HG03565 (cell line): Measurements from ENCODE around the gene TMEM165.

Source experiments
- ATAC-seq: cut with Tn5 transposase; IDR thresholded peaks from one replicate; pipeline ENCODE4 v1.9.1; 2021; ENCODE audit warnings: mild to moderate bottlenecking, moderate library complexity; ENCODE audit not compliant: unreplicated experiment

TMEM165 gene

DNA sequence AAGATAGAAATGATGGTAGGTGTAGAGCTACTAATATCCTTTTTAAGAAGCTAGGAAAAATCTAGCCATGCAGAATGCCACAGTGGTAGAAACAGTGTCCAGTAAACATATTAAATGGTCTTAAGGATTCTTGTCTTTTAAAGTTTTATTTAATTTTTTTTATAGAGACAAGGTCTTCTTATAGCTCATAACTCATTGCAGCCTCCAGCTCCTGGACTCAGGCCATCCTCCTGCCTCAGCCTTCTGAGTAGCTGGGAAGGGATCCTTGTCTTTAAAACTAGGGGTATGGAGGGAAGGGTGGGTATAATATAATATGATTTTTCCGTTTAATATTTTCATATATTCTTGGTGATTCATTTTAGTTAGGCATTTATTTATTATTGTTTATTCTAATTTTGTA lies 3.8 kb downstream of the TMEM165 start:
- no peak for ATAC-seq

- ATAC-seq: no peak
Observed at GRCh38 chr4:55405073-55405472, 9.3 kb downstream of the TMEM165 start.

- ATAC-seq: no peak
Observed at GRCh38 chr4:55406545-55406944, 10.8 kb downstream of the TMEM165 start.

DNA sequence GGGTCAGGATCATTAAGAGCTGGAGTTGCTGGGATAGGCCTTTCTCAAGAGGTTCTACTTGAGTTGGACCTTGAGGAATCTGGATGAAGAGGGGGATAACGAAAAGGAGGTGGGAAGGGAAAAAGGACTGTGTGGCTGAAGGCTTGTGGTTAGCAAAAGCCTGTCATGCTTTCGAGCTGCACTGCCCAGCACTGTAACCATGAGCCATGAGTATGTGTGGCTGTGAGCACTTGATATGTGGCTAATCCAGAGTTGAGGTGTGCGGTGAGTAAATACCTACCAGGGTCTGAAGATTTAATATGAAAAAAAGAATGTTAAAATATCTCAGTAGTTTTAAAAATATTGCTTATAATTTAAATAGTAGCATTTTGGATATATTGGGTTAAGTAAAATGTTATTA lies 11.4 kb downstream of the TMEM165 start:
- ATAC-seq: no peak

DNA sequence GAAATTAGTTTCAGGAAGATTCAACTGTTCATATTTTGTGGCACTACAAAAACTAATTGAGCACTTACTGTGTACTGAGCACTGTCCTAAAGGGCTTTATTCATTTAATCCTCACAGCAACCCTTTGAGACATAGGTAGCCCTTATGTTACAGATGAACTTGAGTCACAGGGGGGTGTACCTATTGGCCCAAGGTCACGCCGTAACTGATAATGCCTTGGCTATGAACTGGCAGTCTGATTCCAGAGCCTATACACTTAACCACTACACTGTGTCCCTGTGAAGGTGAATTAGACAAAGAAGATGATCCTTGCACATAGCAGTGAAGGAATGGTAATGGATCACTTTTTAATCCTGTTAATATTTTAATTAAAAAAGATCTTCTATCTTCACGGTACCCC lies 12.0 kb downstream of the TMEM165 start:
- no peak for ATAC-seq

- ATAC-seq: peak; percentile 67
Observed at GRCh38 chr4:55409468-55410171, 13.9 kb downstream of the TMEM165 start.

DNA sequence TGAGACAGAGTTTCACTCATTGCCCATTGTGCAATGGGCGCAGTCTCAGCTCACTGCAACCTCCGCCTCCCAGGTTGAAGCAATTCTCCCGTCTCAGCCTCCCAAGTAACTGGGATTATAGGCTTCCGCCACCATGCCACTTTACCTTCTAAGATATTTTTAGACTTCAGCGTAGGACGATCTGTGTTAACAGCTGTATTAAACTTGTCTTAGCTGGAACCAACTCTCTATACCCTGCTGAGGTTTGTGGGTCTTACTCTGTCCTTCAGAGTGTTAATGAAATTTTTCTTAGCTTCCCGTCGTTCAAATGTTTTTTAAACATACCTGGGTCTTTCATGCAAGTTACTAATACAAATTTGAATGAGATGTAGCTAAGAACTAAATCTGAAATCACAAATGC lies 14.7 kb downstream of the TMEM165 start:
- no peak for ATAC-seq

DNA sequence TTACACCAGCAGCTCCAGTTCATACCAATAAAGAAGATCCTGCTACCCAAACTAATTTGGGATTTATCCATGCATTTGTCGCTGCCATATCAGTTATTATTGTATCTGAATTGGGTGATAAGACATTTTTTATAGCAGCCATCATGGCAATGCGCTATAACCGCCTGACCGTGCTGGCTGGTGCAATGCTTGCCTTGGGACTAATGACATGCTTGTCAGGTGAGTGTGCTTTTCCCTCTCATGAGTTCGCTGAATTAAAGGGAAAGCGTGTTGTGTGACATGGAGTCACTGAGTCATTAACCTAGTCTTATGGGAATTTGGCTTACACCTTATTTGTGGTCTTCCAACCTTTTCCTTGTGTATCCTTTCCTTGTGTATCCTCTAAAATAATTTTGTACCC lies 15.9 kb downstream of the TMEM165 start:
- no peak for ATAC-seq

GRCh38 chr4:55416176-55416575 lies 20.4 kb downstream of the TMEM165 start:
- ATAC-seq: no peak

DNA sequence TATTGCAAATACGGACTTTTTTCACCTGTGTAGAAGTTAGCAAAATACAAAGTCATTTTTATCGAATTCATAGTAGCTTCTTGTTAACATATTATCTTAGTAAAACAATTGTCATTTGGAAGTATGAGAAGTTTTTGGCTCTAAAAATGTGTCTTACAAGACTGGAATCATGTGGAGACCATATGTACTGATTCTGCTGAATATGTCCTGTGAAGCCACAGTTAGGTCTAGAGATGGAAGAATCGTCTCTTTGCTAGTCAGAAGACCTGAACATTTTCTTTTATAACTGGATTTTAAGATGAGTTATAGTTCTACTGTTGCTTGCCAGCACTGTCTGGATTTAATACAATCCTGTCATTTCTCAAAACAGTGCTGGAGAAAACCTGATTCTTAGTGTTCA lies 29.0 kb downstream of the TMEM165 start:
- no peak for ATAC-seq

DNA sequence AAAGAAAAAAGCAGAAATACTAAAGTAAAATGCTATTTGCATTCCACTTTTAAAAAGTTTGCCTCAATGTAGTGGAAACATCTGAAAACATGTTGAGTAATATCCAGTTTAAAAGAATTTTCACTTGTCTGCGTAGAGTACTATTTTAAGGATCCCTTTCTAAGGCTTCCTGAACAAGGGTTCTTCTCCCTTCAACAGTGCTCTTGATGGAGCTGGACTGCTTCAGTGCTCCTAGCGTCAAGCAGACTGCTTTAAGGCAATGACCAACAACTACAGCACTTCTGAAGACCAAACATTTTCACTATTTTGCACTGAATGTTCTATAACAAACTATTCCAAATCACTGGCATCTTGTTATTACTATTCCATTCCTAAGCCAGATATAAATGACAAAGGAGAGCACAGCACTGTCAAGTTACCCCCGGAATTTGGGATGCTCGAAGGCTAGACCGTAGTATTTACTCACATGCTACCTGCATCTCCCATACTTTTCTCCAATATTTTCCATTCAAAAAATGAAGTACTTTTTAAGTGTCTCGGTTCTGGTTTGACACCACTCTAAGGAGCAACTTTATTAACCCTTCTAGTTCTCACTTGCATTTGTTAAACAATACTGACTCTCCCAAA lies 36.1 kb downstream of the TMEM165 start:
- ATAC-seq: no peak

DNA sequence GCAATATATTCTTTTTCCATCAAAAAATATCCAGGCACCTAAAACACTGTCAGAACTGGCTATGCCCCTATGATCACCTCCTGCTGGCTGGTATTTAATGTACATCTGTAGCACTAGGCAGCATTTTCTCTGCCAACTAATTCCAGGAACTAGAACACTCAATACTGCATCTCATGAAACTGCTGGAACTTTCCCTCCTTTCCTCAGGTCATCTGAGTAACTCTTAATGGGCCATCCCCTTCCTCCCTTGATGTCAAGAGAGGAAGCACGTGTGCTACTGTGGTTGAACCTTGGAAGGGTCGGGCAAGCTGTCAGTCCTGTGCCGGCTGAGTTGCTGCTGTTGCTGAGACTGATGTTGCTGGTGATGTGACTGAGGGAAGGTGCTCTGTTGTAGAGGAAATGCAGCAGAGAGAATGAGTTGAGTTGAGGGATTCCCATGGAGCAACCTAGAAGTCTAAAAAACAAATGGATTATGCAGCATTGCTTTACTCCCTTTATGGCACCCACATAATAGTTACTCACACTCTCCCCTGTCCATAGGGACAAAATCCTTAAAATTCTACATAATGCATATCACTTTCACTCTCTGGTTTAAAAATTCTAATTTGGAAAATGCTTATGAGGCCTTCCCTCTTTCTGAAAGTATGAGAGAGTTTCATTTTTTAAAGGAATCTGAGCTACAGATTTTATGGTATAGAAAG lies 39.5 kb downstream of the TMEM165 start:
- peak; percentile 73 for ATAC-seq

- no peak for ATAC-seq
Observed at GRCh38 chr4:55437356-55437796, 41.6 kb downstream of the TMEM165 start.

GRCh38 chr4:55437823-55438222 lies 42.1 kb downstream of the TMEM165 start:
- no peak for ATAC-seq

DNA sequence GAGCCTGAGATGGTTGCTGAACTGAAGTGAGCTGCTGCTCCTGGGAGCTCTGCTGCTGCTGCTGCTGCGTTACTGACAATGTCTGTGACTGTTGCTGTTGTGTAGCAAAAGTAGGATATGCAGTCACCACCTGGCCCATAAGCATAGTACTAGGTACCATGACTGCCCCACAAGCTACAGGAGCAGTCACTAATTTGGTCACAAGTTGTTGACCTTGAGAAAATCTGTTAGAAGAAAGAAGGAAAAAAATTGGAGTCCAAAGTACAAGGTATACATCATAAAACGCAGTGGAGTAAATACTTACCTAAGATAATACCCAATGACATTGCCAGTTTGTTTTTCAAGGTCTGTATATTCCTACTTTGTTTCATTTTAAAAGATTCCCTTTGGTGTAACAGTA lies 42.6 kb downstream of the TMEM165 start:
- no peak for ATAC-seq

GRCh38 chr4:55439023-55439422 lies 43.3 kb downstream of the TMEM165 start:
- ATAC-seq: no peak

- no peak for ATAC-seq
Observed at GRCh38 chr4:55440786-55441185, 45.0 kb downstream of the TMEM165 start.

- ATAC-seq: no peak
Observed at GRCh38 chr4:55442541-55442940, 46.8 kb downstream of the TMEM165 start.

DNA sequence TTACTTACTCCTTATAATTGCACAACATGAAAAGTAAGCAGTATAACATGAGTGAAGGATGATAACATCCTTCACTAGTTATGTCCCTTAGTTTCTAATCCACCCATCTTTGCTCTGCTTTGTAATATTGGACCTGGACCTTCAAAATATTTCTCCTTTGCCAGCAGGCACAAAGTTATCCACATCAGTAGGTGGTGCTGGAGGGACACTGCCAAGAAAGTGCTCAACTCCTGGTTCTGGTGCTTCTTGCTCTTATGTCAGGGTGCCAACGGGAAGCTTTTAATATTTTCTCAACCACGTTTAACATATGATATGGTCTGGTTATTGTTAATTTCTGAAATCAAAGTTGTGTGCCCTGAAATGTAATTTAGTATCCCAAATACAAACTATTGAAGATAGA lies 49.1 kb downstream of the TMEM165 start:
- ATAC-seq: no peak

GRCh38 chr4:55445921-55446577 lies 50.3 kb downstream of the TMEM165 start:
- ATAC-seq: no peak

DNA sequence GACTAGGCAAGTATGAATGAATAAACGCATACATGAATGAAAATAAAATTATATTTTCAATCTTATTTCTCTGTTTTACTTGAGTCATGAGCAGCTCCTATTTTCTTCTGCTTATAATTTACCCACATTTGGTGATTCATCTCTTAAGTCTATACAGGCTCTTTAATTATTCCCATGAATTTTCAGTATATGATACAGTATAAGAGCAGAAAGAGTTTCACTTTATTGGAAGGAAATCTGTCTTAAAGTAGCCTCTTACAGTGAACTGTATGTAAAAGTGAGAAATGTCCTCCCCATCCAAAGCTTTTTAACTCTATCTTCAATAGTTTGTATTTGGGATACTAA lies 50.8 kb downstream of the TMEM165 start:
- no peak for ATAC-seq
